ENCODE data around the gene FNTB. TPM values are rescaled to one million over a fixed set of nuclear protein-coding genes. Genes with fewer than 3 reads are reported as not detected.

FNTB gene
- total and polyA plus RNA-seq, 2 donors (not counting 3 experiments of a cell fraction or from before 2014, with no cell fraction given), result 21.0 to 21.6 TPM

DNA sequence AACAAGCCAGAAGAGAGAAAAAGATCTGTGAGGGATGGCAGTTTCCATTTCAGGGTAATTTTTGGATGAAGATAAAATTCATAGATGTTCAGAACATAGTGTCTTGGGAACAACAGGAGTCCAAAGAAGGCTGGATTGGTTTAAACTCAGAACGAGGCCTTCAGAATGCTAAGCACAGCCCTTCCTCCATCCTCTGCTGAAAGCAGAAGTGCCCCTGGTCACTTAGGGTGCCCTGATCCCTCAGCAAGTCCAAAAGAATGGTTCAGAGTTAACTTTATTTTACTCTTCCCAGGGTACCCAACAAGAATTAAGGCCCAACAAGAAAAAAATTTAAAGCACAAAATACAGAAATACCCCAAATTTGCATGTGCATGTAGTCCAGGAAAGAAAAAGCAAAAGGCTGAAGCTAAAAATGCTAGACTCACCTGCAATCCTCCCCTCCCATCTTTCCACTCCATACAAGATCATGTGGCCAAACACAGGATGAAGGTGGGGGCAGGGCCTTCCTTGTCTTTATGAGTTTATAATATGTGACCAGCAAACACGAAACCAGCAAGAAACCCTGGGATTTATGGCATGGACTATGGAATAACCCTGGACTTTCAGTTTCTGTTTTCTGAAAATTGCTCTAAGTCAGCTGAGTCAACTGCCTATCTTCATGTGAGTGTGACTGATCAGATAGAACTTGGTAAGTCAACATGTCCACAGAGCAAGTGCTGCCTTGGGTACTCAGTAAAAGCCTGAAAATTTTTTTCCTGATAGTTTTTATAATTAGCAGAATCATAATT lies 94.5 kb downstream of the FNTB start:
- FAIRE-seq, result no peak
- ChIA-PET POLR2A (no interaction called here), CTCF (interaction anchor here (0.6 to 1.2 kb wide), 2 partner anchors 31 to 95 kb away, joined by 3 read pairs; partner anchors contain the start of gene FNTB)
- H3K9ac ChIP-seq (replicated peaks; ENCODE audit: extremely low read depth, insufficient read depth, low read length), result no peak overlapping the region
- peaks cover 23 to 35% of the 10 kb centered on the region in 2 experiments for H3K36me3 ChIP-seq (ENCODE audit: control insufficient read depth in 2 of 2, extremely low read depth in 1 of 2, insufficient read depth in 2 of 2, low read length in 2 of 2)
- H3K27ac ChIP-seq (ENCODE audit: insufficient read depth, low read depth, low read length), result no peak overlapping the region
- no TSS peak for BruUV-seq (replicated peaks)
- peak; percentile 11 for DNase-seq (ENCODE audit: low read depth, low spot score)
- intact Hi-C loops (cut with micrococcal nuclease) (no loop called here), dilution Hi-C loops (cut with MboI; ENCODE audit: extremely low pct_ligation_motif_present, low sequenced_read_pairs) (no loop called here)
- no peak overlapping the region for H3K4me2 ChIP-seq (ENCODE audit: insufficient read depth, low read length)
- no peak overlapping the region for H2AFZ ChIP-seq (ENCODE audit: low read depth, low read length)
- no peaks in the 10 kb centered on the region for H3K9me1 ChIP-seq (replicated peaks; ENCODE audit: control insufficient read depth, extremely low read depth, insufficient read depth, low read length)
- H3K4me1 ChIP-seq (ENCODE audit: control insufficient read depth, extremely low read depth, insufficient read depth, low read length), result peaks cover 10% of the 10 kb centered on the region
- H3K4me3 ChIP-seq (replicated peaks in 1 of 3; ENCODE audit: insufficient read depth in 1 of 3, low read depth in 1 of 3, low read length in 3 of 3), result no peak overlapping the region
- TF ChIP-seq GATA2 (IDR thresholded peaks at IDR 0.05; ENCODE audit: insufficient read depth, insufficient read length, low read depth, low read length), result no peak
- H4K20me1 ChIP-seq (replicated peaks; ENCODE audit: control insufficient read depth, extremely low read depth, insufficient read depth, low read length), result no peaks in the 10 kb centered on the region
- no peaks in the 10 kb centered on the region for H3K27me3 ChIP-seq (ENCODE audit: control insufficient read depth in 2 of 2, insufficient read depth in 2 of 2, low read length in 2 of 2)
- no peaks in the 10 kb centered on the region for H3K9me3 ChIP-seq (replicated peaks; ENCODE audit: control insufficient read depth, insufficient read depth, low read length)
- peaks cover 20% of the 10 kb centered on the region for H3K79me2 ChIP-seq (ENCODE audit: control insufficient read depth, insufficient read depth, low read length)

- Histone ChIP-seq H3K27me3 (ENCODE audit: control insufficient read depth in 2 of 2, insufficient read depth in 2 of 2, low read length in 2 of 2) (no peaks in the 10 kb centered on the region), H2AFZ (ENCODE audit: low read depth, low read length) (no peak overlapping the region), H3K9ac (replicated peaks; ENCODE audit: extremely low read depth, insufficient read depth, low read length) (no peak overlapping the region), H3K9me1 (replicated peaks; ENCODE audit: control insufficient read depth, extremely low read depth, insufficient read depth, low read length) (no peaks in the 10 kb centered on the region), H3K4me1 (ENCODE audit: control insufficient read depth, extremely low read depth, insufficient read depth, low read length) (peaks cover 10% of the 10 kb centered on the region), H4K20me1 (replicated peaks; ENCODE audit: control insufficient read depth, extremely low read depth, insufficient read depth, low read length) (no peaks in the 10 kb centered on the region), H3K4me3 (replicated peaks in 1 of 3; ENCODE audit: insufficient read depth in 1 of 3, low read depth in 1 of 3, low read length in 3 of 3) (no peak overlapping the region), H3K9me3 (replicated peaks; ENCODE audit: control insufficient read depth, insufficient read depth, low read length) (no peaks in the 10 kb centered on the region), H3K36me3 (ENCODE audit: control insufficient read depth in 2 of 2, extremely low read depth in 1 of 2, insufficient read depth in 2 of 2, low read length in 2 of 2) (peaks cover 13 to 31% of the 10 kb centered on the region in 2 experiments), H3K4me2 (ENCODE audit: insufficient read depth, low read length) (no peak overlapping the region), H3K79me2 (ENCODE audit: control insufficient read depth, insufficient read depth, low read length) (peaks cover 17% of the 10 kb centered on the region), H3K27ac (ENCODE audit: insufficient read depth, low read depth, low read length) (no peak overlapping the region)
- ChIA-PET POLR2A (interaction anchor here (0.6 kb wide), 1 partner anchor 19 kb away, joined by 3 read pairs; the partner anchor contains the start of gene MAX), CTCF (no interaction called here)
- no TSS peak for BruUV-seq (replicated peaks)
- dilution Hi-C loops (cut with MboI; ENCODE audit: extremely low pct_ligation_motif_present, low sequenced_read_pairs), result no loop called here
- TF ChIP-seq POLR2AphosphoS5 (IDR thresholded peaks at IDR 0.05; ENCODE audit: insufficient read depth, low read depth, low read length), result no peak
- TF ChIP-seq POLR2A (IDR thresholded peaks at IDR 0.05; ENCODE audit: low read depth, low read length), result no peak
- TF ChIP-seq FOS (IDR thresholded peaks at IDR 0.05; ENCODE audit: borderline replicate concordance, insufficient read depth, low read length), result no peak
- no peak for TF ChIP-seq MYC (IDR thresholded peaks at IDR 0.05; ENCODE audit: low read depth, low read length)
- TF ChIP-seq EZH2 (IDR thresholded peaks at IDR 0.05; ENCODE audit: borderline replicate concordance, low read depth, low read length, severe bottlenecking), result no peak
- TF ChIP-seq CTCF (IDR thresholded peaks at IDR 0.05; ENCODE audit: extremely low read depth in 1 of 2, insufficient read depth in 1 of 2, low read depth in 1 of 2, low read length in 2 of 2), result no peak
- TF ChIP-seq JUN (IDR thresholded peaks at IDR 0.05; ENCODE audit: borderline replicate concordance, insufficient read depth, insufficient read length, low read depth), result no peak
- TF ChIP-seq GATA2 (IDR thresholded peaks at IDR 0.05; ENCODE audit: insufficient read depth, insufficient read length, low read depth, low read length), result no peak
- no peak for TF ChIP-seq MAX (IDR thresholded peaks at IDR 0.05; ENCODE audit: insufficient read depth, insufficient read length)
- intact Hi-C loops (cut with micrococcal nuclease), result no loop called here
- FAIRE-seq (no peak), DNase-seq (ENCODE audit: low read depth, low spot score) (no peak)
Observed at GRCh38 chr14:65082930-65083329, 96.2 kb downstream of the FNTB start.

Data from endothelial cell of umbilical vein (primary cell).